NCI-H2029 (cell line): Measurements from ENCODE around the gene TLCD3A.
"Not testable (repeated sequence)": the region's sequence is repeated elsewhere in the genome, so short reads cannot be mapped to it uniquely, and the experiment has no call there.

ENCODE experiments used
- DNase-seq: peaks from one replicate; lab custom pipeline; 2025; lab: John Stamatoyannopoulos, UW

The TLCD3A gene

GRCh38 chr17:708132-708531 is 24.3 kb upstream of the TLCD3A start:
- no peak for DNase-seq

GRCh38 chr17:718075-718474 is 14.3 kb upstream of the TLCD3A start:
- DNase-seq, result no peak

GRCh38 chr17:720706-721539 is 11.5 kb upstream of the TLCD3A start:
- no peak for DNase-seq

GRCh38 chr17:721540-721937 is 10.9 kb upstream of the TLCD3A start:
- no peak for DNase-seq

GRCh38 chr17:725084-725483 is 7.3 kb upstream of the TLCD3A start:
- DNase-seq, result no peak

GRCh38 chr17:725746-726145 is 6.7 kb upstream of the TLCD3A start:
- DNase-seq, result no peak

GRCh38 chr17:726271-726919 is 6.0 kb upstream of the TLCD3A start:
- no peak for DNase-seq

- no peak for DNase-seq
Measured at GRCh38 chr17:728911-729310, 3.5 kb upstream of the TLCD3A start.

- no peak for DNase-seq
Measured at GRCh38 chr17:731644-732066, 741 bp upstream of the TLCD3A start.

GRCh38 chr17:732902-733720 is 715 bp downstream of the TLCD3A start:
- no peak for DNase-seq

GRCh38 chr17:733743-734142 is 1.3 kb downstream of the TLCD3A start:
- DNase-seq, result no peak

- DNase-seq, result no peak
Measured at GRCh38 chr17:737561-738113, 5.2 kb downstream of the TLCD3A start.

GRCh38 chr17:740240-741017 is 8.0 kb downstream of the TLCD3A start:
- DNase-seq, result no peak

GRCh38 chr17:742147-742793 is 9.9 kb downstream of the TLCD3A start:
- no peak for DNase-seq

- DNase-seq, result no peak
Measured at GRCh38 chr17:743139-743538, 10.7 kb downstream of the TLCD3A start.

- DNase-seq, result no peak
Measured at GRCh38 chr17:744937-745336, 12.5 kb downstream of the TLCD3A start.

GRCh38 chr17:745406-745805 is 13.0 kb downstream of the TLCD3A start:
- no peak for DNase-seq

- no peak for DNase-seq
Measured at GRCh38 chr17:746181-746580, 13.8 kb downstream of the TLCD3A start.

GRCh38 chr17:746783-747629 is 14.6 kb downstream of the TLCD3A start:
- no peak for DNase-seq

GRCh38 chr17:748604-749003 is 16.2 kb downstream of the TLCD3A start:
- DNase-seq, result not testable (repeated sequence)
